ENCODE results near the gene DYDC1.
"Not testable (repeated sequence)": the region's sequence is repeated elsewhere in the genome, so short reads cannot be mapped to it uniquely, and the experiment has no call there.

The DYDC1 gene

GRCh38 chr10:80313523-80313922, 43.0 kb downstream of the DYDC1 start:
- TF ChIP-seq, protein P1, sequence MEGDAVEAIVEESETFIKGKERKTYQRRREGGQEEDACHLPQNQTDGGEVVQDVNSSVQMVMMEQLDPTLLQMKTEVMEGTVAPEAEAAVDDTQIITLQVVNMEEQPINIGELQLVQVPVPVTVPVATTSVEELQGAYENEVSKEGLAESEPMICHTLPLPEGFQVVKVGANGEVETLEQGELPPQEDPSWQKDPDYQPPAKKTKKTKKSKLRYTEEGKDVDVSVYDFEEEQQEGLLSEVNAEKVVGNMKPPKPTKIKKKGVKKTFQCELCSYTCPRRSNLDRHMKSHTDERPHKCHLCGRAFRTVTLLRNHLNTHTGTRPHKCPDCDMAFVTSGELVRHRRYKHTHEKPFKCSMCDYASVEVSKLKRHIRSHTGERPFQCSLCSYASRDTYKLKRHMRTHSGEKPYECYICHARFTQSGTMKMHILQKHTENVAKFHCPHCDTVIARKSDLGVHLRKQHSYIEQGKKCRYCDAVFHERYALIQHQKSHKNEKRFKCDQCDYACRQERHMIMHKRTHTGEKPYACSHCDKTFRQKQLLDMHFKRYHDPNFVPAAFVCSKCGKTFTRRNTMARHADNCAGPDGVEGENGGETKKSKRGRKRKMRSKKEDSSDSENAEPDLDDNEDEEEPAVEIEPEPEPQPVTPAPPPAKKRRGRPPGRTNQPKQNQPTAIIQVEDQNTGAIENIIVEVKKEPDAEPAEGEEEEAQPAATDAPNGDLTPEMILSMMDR (IDR thresholded peaks at IDR 0.05; ENCODE audit: low read depth, low read length, missing control alignments) = no peak
- no peak for DNase-seq
- in situ Hi-C loops (cut with HindIII; ENCODE audit: low pct_ligation_motif_present, low sequenced_read_pairs) = no loop called here
- no peak overlapping the region for H3K4me3 ChIP-seq (ENCODE audit: low read depth, low read length)
- no peak overlapping the region for H3K27ac ChIP-seq
- H3K27me3 ChIP-seq (replicated peaks) = no peaks in the 10 kb centered on the region
- no peaks in the 10 kb centered on the region for H3K36me3 ChIP-seq (replicated peaks)

GRCh38 chr10:80305989-80306388, 50.6 kb downstream of the DYDC1 start:
- DNase-seq; H3K27ac ChIP-seq; H3K4me3 ChIP-seq (ENCODE audit: low read depth, low read length); H3K27me3 ChIP-seq (replicated peaks); in situ Hi-C loops (cut with HindIII; ENCODE audit: low pct_ligation_motif_present, low sequenced_read_pairs); H3K36me3 ChIP-seq (replicated peaks): not testable (repeated sequence)

DNA sequence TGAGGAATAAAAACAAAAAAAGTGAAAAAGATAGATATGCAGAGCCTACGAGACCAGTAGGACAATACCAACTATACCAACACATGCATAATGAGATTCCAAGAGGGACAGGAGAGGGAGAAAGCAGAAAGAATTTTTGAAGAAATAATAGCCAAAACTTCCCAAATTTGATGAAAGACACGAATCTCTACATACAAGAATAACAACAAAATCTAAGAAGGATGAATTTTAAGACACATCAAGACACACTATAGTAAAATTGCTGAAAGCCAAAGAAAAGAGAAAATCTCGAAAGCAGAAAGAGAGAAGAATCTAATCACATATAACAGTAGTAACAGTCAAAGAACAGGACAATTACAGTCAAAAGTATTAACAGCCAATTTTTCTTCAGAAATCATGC, 59.6 kb downstream of the DYDC1 start:
- no peak overlapping the region for H3K27ac ChIP-seq
- DNase-seq = no peak
- in situ Hi-C loops (cut with HindIII; ENCODE audit: low pct_ligation_motif_present, low sequenced_read_pairs) = no loop called here
- TF ChIP-seq, protein P1 (IDR thresholded peaks at IDR 0.05; ENCODE audit: low read depth, low read length, missing control alignments) = no peak
- H3K36me3 ChIP-seq (replicated peaks) = no peaks in the 10 kb centered on the region
- no peak overlapping the region for H3K4me3 ChIP-seq (ENCODE audit: low read depth, low read length)
- H3K27me3 ChIP-seq (replicated peaks) = no peaks in the 10 kb centered on the region

- in situ Hi-C loops (cut with HindIII; ENCODE audit: low pct_ligation_motif_present, low sequenced_read_pairs) = no loop called here
- Histone ChIP-seq H3K27me3 (replicated peaks) (no peaks in the 10 kb centered on the region), H3K36me3 (replicated peaks) (no peaks in the 10 kb centered on the region), H3K4me3 (ENCODE audit: low read depth, low read length) (no peak overlapping the region), H3K27ac (no peak overlapping the region)
- TF ChIP-seq, protein P1 (IDR thresholded peaks at IDR 0.05; ENCODE audit: low read depth, low read length, missing control alignments) = no peak
- no peak for DNase-seq
Observed at GRCh38 chr10:80292607-80293239, 63.8 kb downstream of the DYDC1 start.

GRCh38 chr10:80290474-80291220, 65.9 kb downstream of the DYDC1 start:
- in situ Hi-C loops (cut with HindIII; ENCODE audit: low pct_ligation_motif_present, low sequenced_read_pairs) = no loop called here
- H3K4me3 ChIP-seq (ENCODE audit: low read depth, low read length) = no peak overlapping the region
- no peak for DNase-seq
- TF ChIP-seq, protein P1 (IDR thresholded peaks at IDR 0.05; ENCODE audit: low read depth, low read length, missing control alignments) = no peak
- H3K27ac ChIP-seq = no peak overlapping the region
- no peaks in the 10 kb centered on the region for H3K27me3 ChIP-seq (replicated peaks)
- no peaks in the 10 kb centered on the region for H3K36me3 ChIP-seq (replicated peaks)

GRCh38 chr10:80289451-80290287, 66.9 kb downstream of the DYDC1 start, which contains the start of gene MAT1A:
MAT1A (minus strand) TSS chr10:80289658; CDS start chr10:80289423, 235 bp downstream.
- Histone ChIP-seq H3K4me3 (ENCODE audit: low read depth, low read length) (no peak within 1 kb of the TSS), H3K27me3 (replicated peaks) (no peaks in the 10 kb centered on the region), H3K27ac (no peak within 1 kb of the TSS), H3K36me3 (replicated peaks) (no peaks in the 10 kb centered on the region)
- in situ Hi-C loops (cut with HindIII; ENCODE audit: low pct_ligation_motif_present, low sequenced_read_pairs) = no loop called here
- no peak for DNase-seq
- TF ChIP-seq, protein P1 (IDR thresholded peaks at IDR 0.05; ENCODE audit: low read depth, low read length, missing control alignments) = no peak
